Osteocyte (in vitro differentiated cells): ENCODE results near the gene BICDL2. TPM values are rescaled to one million over a fixed set of nuclear protein-coding genes. Genes with fewer than 3 reads are reported as not detected.

ENCODE experiments used
- DNase-seq: peaks from one replicate; pipeline ENCODE4 v3.0.0; 2021; ENCODE audit warnings: mixed read lengths; ENCODE audit not compliant: unreplicated experiment; ENCODE audit errors: extremely low spot score
- H3K27ac Mint-ChIP-seq: one replicate; pipeline ENCODE4 v1.8.0; 2021; ENCODE audit warnings: mild to moderate bottlenecking, mixed read lengths; ENCODE audit not compliant: unreplicated experiment
- H3K27me3 Mint-ChIP-seq: one replicate; pipeline ENCODE4 v1.8.0; 2021; ENCODE audit warnings: mixed read lengths; ENCODE audit not compliant: unreplicated experiment
- H3K36me3 Mint-ChIP-seq: one replicate; pipeline ENCODE4 v1.8.0; 2021; ENCODE audit warnings: mixed read lengths; ENCODE audit not compliant: unreplicated experiment
- H3K4me1 Mint-ChIP-seq: one replicate; pipeline ENCODE4 v1.8.0; 2021; ENCODE audit warnings: mixed read lengths; ENCODE audit not compliant: unreplicated experiment
- H3K4me3 Mint-ChIP-seq: one replicate; pipeline ENCODE4 v1.8.0; 2021; ENCODE audit warnings: mild to moderate bottlenecking, moderate library complexity, mixed read lengths; ENCODE audit not compliant: unreplicated experiment
- H3K9me3 Mint-ChIP-seq: one replicate; pipeline ENCODE4 v1.8.0; 2021; ENCODE audit warnings: mixed read lengths; ENCODE audit not compliant: unreplicated experiment
- CTCF ChIP-seq: fragments of 200-600 bp; sonication (generic); IDR thresholded peaks from 2 replicates; pipeline ENCODE4 v1.5.0; 2021; ENCODE audit warnings: antibody characterized with exemption, mild to moderate bottlenecking, moderate library complexity
- total RNA-seq: library from RNA; stranded (reverse); gene quantifications from 2 replicates; pipeline ENCODE4 v1.2.1, GENCODE V29; 2021

BICDL2 gene
- total RNA-seq, 1 donor from 2014 or later: not detected

GRCh38 chr16:2999929-3000328, 36.8 kb downstream of the BICDL2 start:
- no peak for DNase-seq
- TF ChIP-seq CTCF: no peak
- H3K27ac Mint-ChIP-seq: no peak overlapping the region
- H3K9me3 Mint-ChIP-seq: no peaks in the 10 kb centered on the region
- H3K4me3 Mint-ChIP-seq: no peak overlapping the region
- H3K27me3 Mint-ChIP-seq: peaks cover 18% of the 10 kb centered on the region
- H3K36me3 Mint-ChIP-seq: no peaks in the 10 kb centered on the region
- peaks cover under 1% of the 10 kb centered on the region for H3K4me1 Mint-ChIP-seq

- no peaks in the 10 kb centered on the region for H3K9me3 Mint-ChIP-seq
- DNase-seq: no peak
- no peaks in the 10 kb centered on the region for H3K36me3 Mint-ChIP-seq
- no peak for TF ChIP-seq CTCF
- no peak overlapping the region for H3K27ac Mint-ChIP-seq
- H3K4me1 Mint-ChIP-seq: no peaks in the 10 kb centered on the region
- H3K27me3 Mint-ChIP-seq: peaks cover 16% of the 10 kb centered on the region
- no peak overlapping the region for H3K4me3 Mint-ChIP-seq
These were observed 40.4 kb downstream of the BICDL2 start for GRCh38 chr16:2996298-2996697.

GRCh38 chr16:2992383-2993081, 44.2 kb downstream of the BICDL2 start:
- no peak overlapping the region for H3K27ac Mint-ChIP-seq
- no peak for DNase-seq
- TF ChIP-seq CTCF: no peak

GRCh38 chr16:2991566-2992261, 45.0 kb downstream of the BICDL2 start:
- Mint-ChIP-seq H3K36me3 (no peaks in the 10 kb centered on the region), H3K4me3 (no peak overlapping the region), H3K27me3 (no peaks in the 10 kb centered on the region)

More at GRCh38 chr16:2992383-2993081, 44.2 kb downstream of the BICDL2 start:
- H3K36me3 Mint-ChIP-seq: no peaks in the 10 kb centered on the region
- H3K27me3 Mint-ChIP-seq: no peaks in the 10 kb centered on the region
- no peak overlapping the region for H3K4me3 Mint-ChIP-seq
- no peaks in the 10 kb centered on the region for H3K9me3 Mint-ChIP-seq
- peaks cover 8% of the 10 kb centered on the region for H3K4me1 Mint-ChIP-seq

More at GRCh38 chr16:2991566-2992261, 45.0 kb downstream of the BICDL2 start:
- Mint-ChIP-seq H3K9me3 (no peaks in the 10 kb centered on the region), H3K4me1 (peaks cover 10% of the 10 kb centered on the region), H3K27ac (no peak overlapping the region)
- TF ChIP-seq CTCF: no peak
- DNase-seq: no peak
